ENCODE data around the gene NTM. TPM values are rescaled to one million over a fixed set of nuclear protein-coding genes. Genes with fewer than 3 reads are reported as not detected.

NTM gene
- total and polyA plus RNA-seq, 12 donors = 0.26 to 11.5 (median 4.0) TPM

- Histone ChIP-seq H3K9me3 (replicated peaks in 1 of 3) (no peaks in the 10 kb centered on the region), H3K36me3 (replicated peaks in 1 of 2) (no peaks in the 10 kb centered on the region), H3K27me3 (no peaks in the 10 kb centered on the region), H3K27ac (no peak overlapping the region), H3K4me3 (no peak overlapping the region), H3K4me1 (replicated peaks in 1 of 2) (no peaks in the 10 kb centered on the region)
- no peak for TF ChIP-seq CTCF (IDR thresholded peaks at IDR 0.05)
- no peak for TF ChIP-seq POLR2A (IDR thresholded peaks at IDR 0.05)
- DNase-seq = no peak
- intact Hi-C loops (cut with DNase I) = no loop called here
- 72 to 83% (median 77%) methylated on average over 7 of the region's 7 CpGs for WGBS, 4 donors
Observed at GRCh38 chr11:131942878-131943277, 572.5 kb downstream of the NTM start.

DNA sequence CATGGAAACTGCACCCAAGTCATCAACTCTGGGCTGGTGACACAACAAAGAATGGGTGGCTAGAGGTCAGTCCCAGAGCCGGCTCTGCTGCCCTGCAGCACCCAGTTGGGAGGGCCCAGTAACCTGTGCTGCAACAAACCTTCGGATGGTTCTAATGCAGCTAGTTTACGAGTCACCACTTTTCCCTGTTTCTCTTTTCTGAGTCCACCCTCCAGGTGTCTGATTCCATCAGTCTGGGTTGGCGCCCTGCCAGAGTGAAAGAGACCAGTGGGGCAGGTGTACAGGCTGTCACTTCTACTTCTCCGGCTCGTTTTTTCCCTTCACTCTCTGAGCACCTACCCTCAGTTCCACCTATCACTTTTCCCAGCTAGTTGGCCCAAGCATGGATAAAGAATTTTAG is 572.9 kb downstream of the NTM start:
- no peak overlapping the region for H3K27ac ChIP-seq
- no peaks in the 10 kb centered on the region for H3K4me1 ChIP-seq (replicated peaks in 1 of 2)
- intact Hi-C loops (cut with DNase I) = no loop called here
- no peaks in the 10 kb centered on the region for H3K36me3 ChIP-seq (replicated peaks in 1 of 2)
- no peaks in the 10 kb centered on the region for H3K27me3 ChIP-seq
- TF ChIP-seq POLR2A (IDR thresholded peaks at IDR 0.05) = no peak
- no peak for TF ChIP-seq CTCF (IDR thresholded peaks at IDR 0.05)
- DNase-seq = no peak
- H3K4me3 ChIP-seq = no peak overlapping the region
- no peaks in the 10 kb centered on the region for H3K9me3 ChIP-seq (replicated peaks in 1 of 3)
- 71 to 90% (median 77%) methylated on average over 6 of the region's 6 CpGs for WGBS, 4 donors

GRCh38 chr11:131944736-131945135 is 574.3 kb downstream of the NTM start:
- Histone ChIP-seq H3K4me3 (no peak overlapping the region), H3K27me3 (no peaks in the 10 kb centered on the region), H3K27ac (no peak overlapping the region), H3K9me3 (replicated peaks in 1 of 3) (no peaks in the 10 kb centered on the region), H3K36me3 (replicated peaks in 1 of 2) (no peaks in the 10 kb centered on the region), H3K4me1 (replicated peaks in 1 of 2) (no peaks in the 10 kb centered on the region)
- 76 to 89% (median 82%) methylated on average over 6 of the region's 6 CpGs for WGBS, 4 donors
- intact Hi-C loops (cut with DNase I) = no loop called here
- TF ChIP-seq CTCF (IDR thresholded peaks at IDR 0.05) = no peak
- TF ChIP-seq POLR2A (IDR thresholded peaks at IDR 0.05) = no peak
- no peak for DNase-seq

DNA sequence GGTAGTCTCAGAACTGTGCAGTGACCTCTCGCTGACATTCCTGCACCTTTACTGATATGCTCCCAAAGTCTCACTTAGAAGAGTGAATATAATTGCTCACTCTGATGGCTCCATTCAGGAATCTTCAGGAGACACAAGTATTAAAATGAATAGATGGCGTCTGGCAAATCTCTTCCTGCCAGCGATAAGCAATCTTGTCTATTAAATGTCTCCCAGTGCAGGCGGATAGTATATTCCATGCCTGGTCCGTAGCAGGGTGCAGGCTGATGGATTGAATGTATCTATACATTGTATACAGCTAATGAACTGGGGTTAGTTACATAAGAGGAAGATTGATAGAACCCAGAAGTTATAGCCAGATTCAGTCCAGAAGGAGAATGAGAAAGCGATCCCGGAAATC is 575.3 kb downstream of the NTM start:
- H3K9me3 ChIP-seq (replicated peaks in 1 of 3) = no peaks in the 10 kb centered on the region
- H3K27ac ChIP-seq = no peak overlapping the region
- no peak for DNase-seq
- no peaks in the 10 kb centered on the region for H3K4me1 ChIP-seq (replicated peaks in 1 of 2)
- 75 to 87% (median 80%) methylated on average over 7 of the region's 7 CpGs for WGBS, 4 donors
- H3K27me3 ChIP-seq = no peaks in the 10 kb centered on the region
- no peaks in the 10 kb centered on the region for H3K36me3 ChIP-seq (replicated peaks in 1 of 2)
- intact Hi-C loops (cut with DNase I) = no loop called here
- no peak overlapping the region for H3K4me3 ChIP-seq
- no peak for TF ChIP-seq CTCF (IDR thresholded peaks at IDR 0.05)

All from adrenal gland (tissue), 12 donors.